Neural crest cell (in vitro differentiated cells): ENCODE results near the gene SLC35F2. TPM values are rescaled to one million over a fixed set of nuclear protein-coding genes. Genes with fewer than 3 reads are reported as not detected.

Experiments used
- DNase-seq: peaks from one replicate; pipeline ENCODE4 v3.0.0; 2021; ENCODE audit warnings: low read depth, mixed read lengths, low spot score
- H3K27ac Mint-ChIP-seq: one replicate; pipeline ENCODE4 v1.8.0; 2021; ENCODE audit warnings: mild to moderate bottlenecking, mixed read lengths; ENCODE audit not compliant: unreplicated experiment
- H3K27me3 Mint-ChIP-seq: 2 replicates; pipeline ENCODE4 v1.8.0; 2021; ENCODE audit warnings: low read depth, mild to moderate bottlenecking, mixed read lengths
- H3K36me3 Mint-ChIP-seq: 2 replicates; pipeline ENCODE4 v1.8.0; 2021; ENCODE audit warnings: low read depth, mild to moderate bottlenecking, mixed read lengths
- H3K4me1 Mint-ChIP-seq: 2 replicates; pipeline ENCODE4 v1.8.0; 2021; ENCODE audit warnings: mixed read lengths
- H3K4me3 Mint-ChIP-seq: one replicate; pipeline ENCODE4 v1.8.0; 2021; ENCODE audit warnings: mild to moderate bottlenecking, mixed read lengths
- H3K9me3 Mint-ChIP-seq: 2 replicates; pipeline ENCODE4 v1.8.0; 2021; ENCODE audit warnings: mixed read lengths
- total RNA-seq: library from RNA; stranded (reverse); gene quantifications from 2 replicates; pipeline ENCODE4 v1.2.1, GENCODE V29; 2021
- TF ChIP-seq, protein P1 (sequence below): fragments of 200-600 bp; sonication (generic); conservative IDR thresholded peaks from 2 replicates; pipeline ENCODE4 v1.5.0; 2021; ENCODE audit warnings: antibody characterized with exemption, mild to moderate bottlenecking

SLC35F2 gene
- total RNA-seq, 1 donor from 2014 or later, result 18.5 TPM

DNA sequence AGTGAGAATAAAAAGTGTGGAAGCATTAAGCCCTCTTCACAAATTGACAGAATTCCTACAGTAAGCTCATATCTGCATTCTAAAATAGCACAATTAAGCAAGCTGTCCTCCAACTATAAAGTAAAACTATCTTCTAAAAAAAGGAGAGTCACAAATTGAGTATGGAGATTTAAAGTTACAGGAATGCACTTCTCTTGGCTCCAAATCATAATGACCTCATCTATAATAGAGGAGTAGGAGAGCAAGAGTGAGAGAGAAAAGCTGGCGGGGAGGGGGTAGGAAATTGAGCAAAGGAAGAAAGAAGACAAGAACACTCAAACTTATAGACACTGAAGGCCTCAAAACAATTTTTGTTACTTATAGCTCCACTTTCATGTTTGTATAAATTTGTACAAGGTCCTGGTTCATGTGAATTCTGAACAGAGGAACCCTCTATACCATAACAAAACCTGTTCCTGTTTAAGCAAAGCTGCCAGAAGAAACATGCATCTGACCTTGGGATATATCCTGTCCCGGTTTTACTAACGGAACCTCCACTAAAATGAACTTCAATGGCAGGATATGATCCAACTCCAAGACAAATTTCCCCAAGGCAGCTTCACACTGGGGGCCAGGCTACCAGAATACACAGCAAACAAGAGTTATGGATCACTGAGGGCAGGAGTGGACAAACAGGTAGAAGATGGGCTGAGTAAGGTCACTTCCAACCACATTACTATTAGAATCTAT is 37.2 kb downstream of the SLC35F2 start:
- no peak for DNase-seq
- H3K4me3 Mint-ChIP-seq, result no peak overlapping the region
- H3K36me3 Mint-ChIP-seq, result no peaks in the 10 kb centered on the region
- no peak overlapping the region for H3K27ac Mint-ChIP-seq
- no peaks in the 10 kb centered on the region for H3K4me1 Mint-ChIP-seq
- TF ChIP-seq, protein P1, sequence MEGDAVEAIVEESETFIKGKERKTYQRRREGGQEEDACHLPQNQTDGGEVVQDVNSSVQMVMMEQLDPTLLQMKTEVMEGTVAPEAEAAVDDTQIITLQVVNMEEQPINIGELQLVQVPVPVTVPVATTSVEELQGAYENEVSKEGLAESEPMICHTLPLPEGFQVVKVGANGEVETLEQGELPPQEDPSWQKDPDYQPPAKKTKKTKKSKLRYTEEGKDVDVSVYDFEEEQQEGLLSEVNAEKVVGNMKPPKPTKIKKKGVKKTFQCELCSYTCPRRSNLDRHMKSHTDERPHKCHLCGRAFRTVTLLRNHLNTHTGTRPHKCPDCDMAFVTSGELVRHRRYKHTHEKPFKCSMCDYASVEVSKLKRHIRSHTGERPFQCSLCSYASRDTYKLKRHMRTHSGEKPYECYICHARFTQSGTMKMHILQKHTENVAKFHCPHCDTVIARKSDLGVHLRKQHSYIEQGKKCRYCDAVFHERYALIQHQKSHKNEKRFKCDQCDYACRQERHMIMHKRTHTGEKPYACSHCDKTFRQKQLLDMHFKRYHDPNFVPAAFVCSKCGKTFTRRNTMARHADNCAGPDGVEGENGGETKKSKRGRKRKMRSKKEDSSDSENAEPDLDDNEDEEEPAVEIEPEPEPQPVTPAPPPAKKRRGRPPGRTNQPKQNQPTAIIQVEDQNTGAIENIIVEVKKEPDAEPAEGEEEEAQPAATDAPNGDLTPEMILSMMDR, result no peak
- no peaks in the 10 kb centered on the region for H3K9me3 Mint-ChIP-seq
- no peaks in the 10 kb centered on the region for H3K27me3 Mint-ChIP-seq

DNA sequence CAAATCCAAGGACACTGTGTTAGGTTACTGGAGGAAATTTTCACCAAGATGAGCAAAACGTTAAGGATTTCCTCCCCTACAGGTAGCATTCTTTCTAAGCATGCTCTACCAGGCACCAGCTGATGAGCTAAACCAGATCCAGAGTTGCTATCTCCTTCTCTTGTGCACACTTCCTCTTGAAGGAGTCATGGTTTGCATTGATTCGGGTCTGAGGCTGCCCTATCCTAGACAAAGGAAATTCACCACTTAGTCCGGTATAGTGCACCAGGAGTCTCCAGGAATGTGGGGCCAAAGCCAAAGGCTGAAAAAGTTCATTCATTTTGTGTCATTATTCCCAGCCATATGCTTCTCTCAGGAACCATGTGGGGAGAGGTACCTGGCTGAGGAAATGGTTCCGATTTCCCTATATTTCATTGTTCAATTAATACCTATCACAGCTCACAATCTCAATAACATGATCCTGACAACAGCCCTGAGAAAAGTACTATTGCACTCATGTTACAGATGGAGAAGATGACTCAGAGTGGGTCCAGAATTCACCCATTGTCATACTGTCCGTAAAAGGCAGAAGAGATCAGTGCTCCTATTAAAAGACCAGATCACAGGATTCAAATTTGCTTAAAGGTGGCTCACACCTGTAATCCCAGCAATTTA is 39.1 kb downstream of the SLC35F2 start:
- H3K4me3 Mint-ChIP-seq, result no peak overlapping the region
- TF ChIP-seq, protein P1, result no peak
- no peak for DNase-seq
- no peaks in the 10 kb centered on the region for H3K36me3 Mint-ChIP-seq
- no peaks in the 10 kb centered on the region for H3K9me3 Mint-ChIP-seq
- no peaks in the 10 kb centered on the region for H3K4me1 Mint-ChIP-seq
- H3K27ac Mint-ChIP-seq, result no peak overlapping the region
- H3K27me3 Mint-ChIP-seq, result no peaks in the 10 kb centered on the region

DNA sequence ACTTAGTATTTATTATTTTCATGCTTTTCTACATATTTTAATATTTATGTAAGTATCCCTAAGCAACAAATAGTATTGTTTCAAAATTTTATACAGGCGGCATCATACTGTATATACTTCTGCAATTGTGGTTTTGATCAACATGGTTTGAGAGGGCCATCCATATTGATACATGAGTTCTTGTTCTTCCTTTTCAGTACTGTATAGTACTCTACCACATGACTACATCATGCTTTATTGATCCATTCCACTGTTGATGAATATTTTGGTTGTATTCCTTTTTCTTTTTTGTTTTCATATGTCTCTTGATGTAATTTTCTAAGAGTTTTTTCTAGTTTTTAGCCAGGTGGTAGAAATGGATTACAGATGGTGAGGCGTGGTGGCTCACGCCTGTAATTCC is 40.1 kb downstream of the SLC35F2 start:
- Mint-ChIP-seq H3K27me3 (no peaks in the 10 kb centered on the region), H3K9me3 (no peaks in the 10 kb centered on the region)

DNA sequence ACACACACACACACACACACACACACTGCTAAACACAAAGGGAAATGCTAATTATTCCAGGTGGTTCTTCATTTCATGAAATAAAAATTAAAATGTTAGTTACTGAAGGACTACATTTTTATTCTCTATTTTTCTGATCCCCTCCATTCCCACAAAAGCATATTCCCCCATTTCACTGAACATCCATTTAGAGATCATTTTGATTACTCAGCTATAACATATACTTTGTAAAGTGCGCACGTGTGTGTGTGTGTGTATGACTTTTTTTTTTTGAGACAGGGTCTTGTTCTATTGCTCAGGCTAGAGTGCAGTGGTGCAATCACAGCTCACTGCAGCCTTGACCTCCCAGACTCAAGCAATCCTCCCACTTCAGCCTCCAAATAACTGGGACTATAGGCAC is 42.6 kb downstream of the SLC35F2 start:
- no peaks in the 10 kb centered on the region for H3K27me3 Mint-ChIP-seq
- TF ChIP-seq, protein P1, result no peak
- H3K36me3 Mint-ChIP-seq, result no peaks in the 10 kb centered on the region
- no peak overlapping the region for H3K4me3 Mint-ChIP-seq
- H3K4me1 Mint-ChIP-seq, result no peaks in the 10 kb centered on the region
- H3K9me3 Mint-ChIP-seq, result no peaks in the 10 kb centered on the region
- no peak for DNase-seq
- H3K27ac Mint-ChIP-seq, result no peak overlapping the region

More for the DNA sequence above, 40.1 kb downstream of the SLC35F2 start:
- Mint-ChIP-seq H3K4me3 (no peak overlapping the region), H3K36me3 (no peaks in the 10 kb centered on the region), H3K27ac (no peak overlapping the region), H3K4me1 (no peaks in the 10 kb centered on the region)
- TF ChIP-seq, protein P1, result no peak
- DNase-seq, result no peak

DNA sequence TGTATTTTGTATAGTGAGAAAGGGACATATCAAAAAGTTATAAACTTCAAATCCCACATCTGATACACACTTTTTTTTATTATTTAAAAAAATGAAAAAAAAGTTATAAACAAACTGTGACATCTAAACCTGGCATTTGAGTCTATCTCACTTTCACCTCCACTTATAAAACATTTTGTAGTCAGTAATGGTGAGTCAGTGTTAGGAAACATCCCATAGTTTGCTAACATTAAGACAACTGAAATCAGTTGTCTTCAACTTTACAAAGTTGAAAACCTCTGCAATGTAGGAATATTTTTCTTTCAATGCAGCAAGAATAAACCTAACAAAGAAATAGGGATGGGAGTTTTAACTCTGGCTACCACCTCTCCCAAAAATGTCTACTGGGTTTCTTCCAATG is 47.7 kb downstream of the SLC35F2 start:
- Mint-ChIP-seq H3K4me1 (no peaks in the 10 kb centered on the region), H3K9me3 (no peaks in the 10 kb centered on the region), H3K4me3 (no peak overlapping the region), H3K36me3 (peaks cover 2% of the 10 kb centered on the region), H3K27ac (no peak overlapping the region), H3K27me3 (no peaks in the 10 kb centered on the region)
- DNase-seq, result no peak
- TF ChIP-seq, protein P1, result no peak
